Keratinocyte (primary cell): ENCODE measurements around the gene DLGAP1.

Experiments
- CTCF ChIP-seq, 3 experiments: IDR thresholded peaks in 1 of 3; conservative IDR thresholded peaks in 1 of 3; optimal IDR thresholded peaks in 1 of 3; 2 replicates in 2 of 3; 3 replicates in 1 of 3; pipeline versions ENCODE3 to v1.5.1; 2011; ENCODE audit warnings: low read length in 3 of 3, mild to moderate bottlenecking in 3 of 3, moderate library complexity in 2 of 3, control low read depth in 1 of 3, inconsistent platforms in 1 of 3; ENCODE audit not compliant: insufficient read depth in 2 of 3; ENCODE audit errors: extremely low read depth in 1 of 3
- EZH2 ChIP-seq: IDR thresholded peaks from one replicate; pipeline ENCODE4 v1.6.1; 2012; ENCODE audit warnings: inconsistent platforms, mild to moderate bottlenecking, low read length, moderate library complexity

- TF ChIP-seq CTCF (optimal IDR thresholded peaks at IDR 0.05 in 1 of 3, IDR thresholded peaks at IDR 0.05 in 1 of 3, conservative IDR thresholded peaks at IDR 0.05 in 1 of 3; ENCODE audit: extremely low read depth in 1 of 3, insufficient read depth in 2 of 3, low read length in 3 of 3) (peak; percentile 83 to 91 (median 88)), EZH2 (no peak)
These were observed 861.0 kb downstream of the DLGAP1 start for GRCh38 chr18:3593904-3594759.
